ENCODE measurements around the gene NCEH1.
A peak's percentile ranks its signal among the peaks of the same experiment; 100 is the strongest.
"Not testable (repeated sequence)": the region's sequence is repeated elsewhere in the genome, so short reads cannot be mapped to it uniquely, and the experiment has no call there.

The NCEH1 gene

GRCh38 chr3:172607305-172608121, 103.4 kb downstream of the NCEH1 start:
- no peak for DNase-seq

- DNase-seq = no peak
Observed at GRCh38 chr3:172606021-172606420, 104.8 kb downstream of the NCEH1 start.

GRCh38 chr3:172604895-172605646, 105.8 kb downstream of the NCEH1 start:
- DNase-seq = no peak

- no peak for DNase-seq
Observed at GRCh38 chr3:172601066-172601832, 109.6 kb downstream of the NCEH1 start.

- no peak for DNase-seq
Observed at GRCh38 chr3:172600644-172601065, 110.2 kb downstream of the NCEH1 start.

- no peak for DNase-seq
Observed at GRCh38 chr3:172598904-172599303, 112.0 kb downstream of the NCEH1 start.

GRCh38 chr3:172596394-172596706, 114.5 kb downstream of the NCEH1 start:
- DNase-seq = no peak

- DNase-seq = peak in 5 of 6 experiments; percentile 6 to 71 (median 42)
Observed at GRCh38 chr3:172595664-172596393, 115.0 kb downstream of the NCEH1 start.

GRCh38 chr3:172594900-172595663, 115.8 kb downstream of the NCEH1 start:
- not testable (repeated sequence) for DNase-seq

- no peak for DNase-seq
Observed at GRCh38 chr3:172592898-172593669, 117.8 kb downstream of the NCEH1 start.

GRCh38 chr3:172591876-172592771, 118.7 kb downstream of the NCEH1 start:
- DNase-seq = peak; percentile 37 to 67 (median 48)

- DNase-seq = no peak
Observed at GRCh38 chr3:172591125-172591605, 119.7 kb downstream of the NCEH1 start.

GRCh38 chr3:172586436-172586835, 124.4 kb downstream of the NCEH1 start:
- DNase-seq = no peak

- no peak for DNase-seq
Observed at GRCh38 chr3:172585954-172586353, 124.9 kb downstream of the NCEH1 start.

GRCh38 chr3:172582712-172583111, 128.2 kb downstream of the NCEH1 start:
- DNase-seq = no peak

GRCh38 chr3:172581757-172582166, 129.1 kb downstream of the NCEH1 start:
- DNase-seq = no peak

GRCh38 chr3:172580680-172581401, 130.0 kb downstream of the NCEH1 start:
- peak in 2 of 6 experiments; percentile 15 to 21 for DNase-seq
